GM19463 (cell line): ENCODE data around the gene TC2N.
"Not testable (repeated sequence)": the region's sequence is repeated elsewhere in the genome, so short reads cannot be mapped to it uniquely, and the experiment has no call there.

Experiments
- ATAC-seq: cut with Tn5 transposase; IDR thresholded peaks from one replicate; pipeline ENCODE4 v1.9.1; 2021; ENCODE audit warnings: mild to moderate bottlenecking, moderate library complexity; ENCODE audit not compliant: unreplicated experiment

Gene TC2N

DNA sequence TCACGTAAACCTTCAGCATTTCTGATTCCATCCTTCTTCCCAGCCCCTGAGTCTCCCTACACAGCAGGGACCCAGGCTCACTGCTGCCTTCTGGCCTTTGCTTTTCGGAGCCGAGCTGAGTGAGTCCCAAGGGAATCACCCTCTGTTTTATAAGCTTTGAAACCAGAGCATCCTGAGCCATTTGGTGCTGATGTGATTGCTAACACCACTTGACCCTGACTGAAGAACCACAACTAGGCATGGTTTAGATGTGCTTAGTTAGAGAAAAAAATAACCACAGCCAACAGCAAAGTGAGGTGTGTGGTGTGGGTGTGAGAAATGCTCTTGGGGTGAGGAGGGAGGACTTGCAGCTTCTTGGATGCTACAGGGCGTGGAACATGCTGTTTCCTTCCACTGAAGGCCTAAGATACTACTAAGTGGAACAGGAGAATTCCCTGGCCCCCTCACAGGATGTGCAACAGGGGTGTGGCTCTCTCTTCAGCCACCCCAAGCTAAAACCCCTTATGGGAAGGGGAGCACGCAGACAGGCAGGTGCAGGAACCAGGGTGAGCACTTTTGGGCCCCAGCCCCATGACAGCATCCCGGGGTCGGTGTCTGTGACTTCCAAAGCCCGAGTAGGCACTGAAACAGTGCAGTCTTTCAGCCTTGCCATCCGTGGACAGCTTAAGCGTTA, at the start of gene TC2N:
TSS of gene TC2N (minus strand) at position 221 of the 673 bp plus-strand sequence. CDS start 53,767 bp downstream, outside the sequence.
- ATAC-seq = no peak

DNA sequence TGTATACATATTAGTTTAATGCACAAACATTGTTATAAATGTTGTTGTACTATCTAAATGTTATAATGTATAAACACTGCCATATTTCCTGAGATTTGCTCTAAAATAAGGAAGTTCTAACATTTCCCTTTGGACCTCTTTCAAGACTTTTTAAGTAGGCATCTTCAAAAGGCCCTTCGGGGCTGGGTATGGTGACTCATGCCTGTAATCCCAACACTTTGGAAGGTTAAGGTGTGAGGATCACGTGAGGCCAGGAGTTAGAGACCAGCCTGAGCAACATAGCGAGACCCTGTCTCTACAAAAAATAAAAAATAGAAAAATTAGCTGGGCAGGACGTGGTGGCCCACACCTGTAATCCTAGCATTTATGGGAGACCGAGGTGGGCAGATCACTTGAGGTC, 44.7 kb upstream of the TC2N start:
- no peak for ATAC-seq

DNA sequence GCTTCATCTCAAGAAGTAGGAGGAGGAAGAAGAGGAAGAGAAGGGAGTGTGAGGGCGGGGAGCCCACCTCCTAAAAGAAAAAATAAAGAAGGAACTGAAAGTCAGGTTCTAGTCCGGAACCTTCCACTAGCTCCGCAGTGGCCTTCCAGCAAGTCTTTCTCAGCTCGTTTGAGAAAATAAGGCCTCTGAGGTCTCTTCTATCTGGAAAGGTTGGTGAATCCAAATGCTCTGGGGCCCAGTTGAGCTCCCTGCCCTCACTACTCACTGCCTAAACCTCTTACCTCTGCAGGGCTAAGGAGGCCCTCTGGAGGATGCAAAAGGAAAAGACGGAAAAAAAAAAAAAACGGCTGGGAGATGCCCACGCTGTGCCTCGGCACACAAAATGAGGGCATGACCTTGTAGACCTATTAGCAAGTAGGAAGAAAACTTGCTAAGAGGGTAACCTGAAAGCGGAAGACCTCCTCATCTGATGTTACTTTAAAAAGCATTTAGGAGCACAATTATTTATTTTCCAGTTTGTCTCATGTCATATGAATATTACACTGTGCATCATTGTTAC, 44.2 kb upstream of the TC2N start:
- ATAC-seq = peak; percentile 54

DNA sequence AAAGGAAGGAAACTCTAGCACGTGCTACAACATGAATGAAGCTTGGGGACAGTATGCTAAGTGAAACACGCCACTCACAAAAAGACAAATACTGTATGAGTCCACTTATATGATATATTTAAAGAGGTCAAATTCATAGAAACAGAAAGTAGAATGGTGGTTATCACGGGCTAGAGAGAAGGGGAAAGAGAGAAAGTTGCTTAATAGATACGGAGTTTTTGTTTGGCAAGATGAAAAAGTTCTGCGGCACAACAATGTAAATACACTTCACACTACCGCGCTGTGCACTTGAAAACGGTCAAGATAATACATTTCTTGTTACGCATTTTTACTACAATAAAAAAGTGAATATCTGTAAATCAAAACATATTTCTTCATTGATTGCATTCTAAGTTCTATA, 42.9 kb upstream of the TC2N start:
- ATAC-seq = no peak

DNA sequence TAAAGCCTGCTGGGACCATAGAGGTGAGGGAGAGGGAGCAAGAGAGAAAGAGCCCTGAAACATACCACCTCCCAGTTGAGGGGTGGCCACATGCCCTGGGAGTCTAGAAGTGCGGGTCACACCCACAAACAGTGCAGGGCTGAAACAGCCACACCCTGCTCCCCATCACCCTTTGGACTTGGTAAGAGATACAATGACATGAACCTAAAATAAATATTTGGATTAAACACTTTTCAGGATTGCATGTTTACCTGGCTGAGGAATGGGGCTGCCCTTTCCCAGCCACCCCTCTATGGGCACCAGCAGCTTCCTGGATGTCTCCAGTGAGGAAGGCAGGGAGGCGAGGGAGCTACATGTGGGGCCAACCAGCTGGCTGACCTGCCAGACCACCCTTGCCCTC, 39.0 kb upstream of the TC2N start:
- no peak for ATAC-seq

DNA sequence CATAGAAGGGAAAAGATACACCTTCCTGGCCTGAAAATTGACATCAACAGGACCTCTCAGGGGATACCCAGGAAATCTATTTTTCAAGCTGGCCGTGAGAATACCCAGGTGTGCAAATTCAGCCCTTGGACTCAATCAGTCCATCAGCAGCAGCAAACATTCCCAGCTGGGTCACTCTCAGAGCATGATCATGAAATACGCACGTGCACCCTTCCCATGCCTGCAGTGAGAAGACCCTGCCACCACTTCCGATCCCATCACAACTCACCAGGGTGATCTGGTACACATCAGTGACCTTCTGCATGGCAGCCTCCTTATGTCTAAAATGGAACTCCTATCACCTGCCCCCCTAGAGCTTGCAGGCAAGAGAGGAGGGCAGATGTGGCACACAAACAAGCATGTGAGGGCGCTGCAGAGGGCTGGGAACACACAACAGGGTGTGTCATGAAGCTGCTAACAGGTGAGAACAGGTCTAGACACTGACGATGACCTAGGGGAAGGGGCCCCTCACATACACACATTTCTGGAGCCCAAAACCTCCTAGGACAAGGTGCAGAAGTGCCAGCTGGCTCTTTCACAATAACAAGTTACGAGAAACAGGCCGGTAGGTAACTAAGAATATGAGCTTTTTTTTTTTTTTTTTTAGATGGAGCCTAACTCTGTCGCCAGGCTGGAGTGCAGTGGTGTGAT, 37.8 kb upstream of the TC2N start:
- no peak for ATAC-seq

DNA sequence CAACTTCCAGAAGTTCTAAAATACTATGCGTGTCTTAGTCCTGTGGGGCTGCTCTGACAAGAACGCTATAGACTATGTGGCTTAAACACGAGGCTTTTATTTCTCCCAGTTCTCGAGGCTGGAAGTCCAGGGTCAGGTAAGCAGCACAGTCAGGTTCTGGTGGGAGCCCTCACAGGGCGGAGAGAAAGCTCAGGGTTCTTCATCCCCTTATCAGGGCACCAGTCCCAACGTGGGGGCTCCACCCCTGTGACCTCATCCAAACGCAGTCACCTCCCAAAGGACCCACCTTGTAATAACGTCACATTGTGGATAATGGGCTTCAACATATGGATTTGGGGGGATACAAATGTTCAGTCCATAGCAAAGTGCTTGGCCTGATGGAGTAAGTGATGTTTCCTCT, 37.1 kb upstream of the TC2N start:
- ATAC-seq = no peak

DNA sequence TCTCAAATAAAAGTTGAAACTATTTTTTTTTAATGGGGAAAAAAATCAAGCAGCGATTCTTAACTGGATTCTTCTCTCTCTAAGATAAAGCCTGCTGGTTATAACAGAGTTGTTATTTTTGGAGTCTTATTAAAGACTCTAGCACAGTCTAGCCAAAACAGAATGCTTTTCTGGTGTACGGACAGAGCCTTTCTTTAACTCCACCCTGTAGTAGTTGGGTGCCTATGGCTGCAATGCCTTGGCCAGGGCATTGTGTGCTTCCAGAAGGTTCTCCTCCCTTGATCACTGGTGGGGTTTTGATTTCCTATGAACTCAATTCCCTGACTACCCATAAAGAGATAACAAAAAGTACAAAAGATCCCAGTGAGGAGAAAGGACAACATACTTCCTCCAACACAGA, 35.7 kb upstream of the TC2N start:
- ATAC-seq = no peak

DNA sequence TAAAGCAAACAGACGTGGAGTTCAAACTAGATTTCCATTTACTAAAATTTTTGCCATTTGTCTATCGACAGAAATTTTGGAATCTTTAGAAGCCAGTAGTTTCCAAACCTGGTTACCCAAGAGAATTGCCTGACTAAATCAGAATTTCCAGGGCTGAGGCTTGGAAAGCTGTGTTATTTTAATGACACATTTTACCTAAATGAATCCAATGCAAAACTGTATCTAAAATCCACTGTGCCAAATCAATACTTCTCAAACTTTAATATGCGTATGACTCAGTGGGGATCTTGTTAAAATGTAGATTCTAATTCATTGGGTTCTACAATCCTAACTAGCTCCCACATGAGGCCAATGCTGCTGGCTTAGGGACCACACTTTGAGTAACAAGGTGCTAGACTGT, 35.0 kb upstream of the TC2N start:
- no peak for ATAC-seq

DNA sequence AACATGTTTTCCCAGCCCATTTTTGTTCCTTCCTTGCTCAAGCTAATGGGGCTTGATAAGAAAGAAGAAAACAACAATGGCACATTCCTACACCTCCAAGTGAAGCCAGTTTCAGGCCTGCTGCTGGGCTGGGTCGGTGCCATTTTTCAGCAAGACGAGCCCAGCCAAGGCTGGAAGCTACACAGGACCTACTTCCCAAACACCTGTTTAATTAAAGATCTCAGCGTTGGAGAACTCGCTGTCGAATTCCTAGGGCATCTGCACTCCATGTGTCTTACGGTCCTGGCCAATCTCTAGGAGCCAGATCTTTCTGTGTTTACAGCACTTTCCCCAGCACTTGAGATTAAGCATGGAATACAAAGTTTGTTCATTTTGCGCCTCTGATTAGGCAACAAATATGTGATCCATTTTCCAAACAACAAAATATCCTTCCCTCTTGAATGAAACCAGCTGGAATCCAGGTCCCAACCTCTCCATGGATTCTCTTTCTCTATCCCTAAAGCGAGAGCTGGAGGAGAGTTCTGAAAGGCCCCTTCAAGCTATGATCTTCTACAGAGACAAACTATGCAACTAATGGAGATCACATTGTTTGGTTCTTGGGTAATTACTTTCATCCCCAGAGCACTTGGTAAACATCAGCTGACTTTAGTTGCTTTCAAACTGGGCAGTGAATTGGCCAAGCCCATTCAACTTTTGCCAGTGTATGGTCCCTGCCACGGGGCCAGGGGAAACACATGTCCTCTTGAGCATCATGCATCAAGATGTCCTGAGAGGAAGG, 34.3 kb upstream of the TC2N start:
- ATAC-seq = no peak

DNA sequence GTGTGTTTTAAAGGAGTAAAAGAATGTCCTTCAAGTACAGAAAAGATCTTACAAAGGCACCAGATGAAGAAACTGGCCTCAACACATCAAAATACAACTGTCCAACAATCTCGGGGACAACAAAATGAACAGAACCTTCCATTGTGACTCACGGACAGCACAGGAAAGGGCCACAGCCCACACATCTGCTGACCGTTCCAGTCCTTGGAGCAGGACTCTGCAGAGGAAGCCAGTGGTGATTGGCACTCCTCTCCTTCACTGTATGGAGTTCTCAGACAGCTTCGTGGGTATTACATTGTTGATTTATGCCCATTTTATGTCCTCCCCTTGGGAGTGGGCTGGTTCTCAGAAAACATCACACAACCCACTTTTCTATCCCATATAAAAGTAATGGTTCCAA, 32.5 kb upstream of the TC2N start:
- ATAC-seq = no peak

DNA sequence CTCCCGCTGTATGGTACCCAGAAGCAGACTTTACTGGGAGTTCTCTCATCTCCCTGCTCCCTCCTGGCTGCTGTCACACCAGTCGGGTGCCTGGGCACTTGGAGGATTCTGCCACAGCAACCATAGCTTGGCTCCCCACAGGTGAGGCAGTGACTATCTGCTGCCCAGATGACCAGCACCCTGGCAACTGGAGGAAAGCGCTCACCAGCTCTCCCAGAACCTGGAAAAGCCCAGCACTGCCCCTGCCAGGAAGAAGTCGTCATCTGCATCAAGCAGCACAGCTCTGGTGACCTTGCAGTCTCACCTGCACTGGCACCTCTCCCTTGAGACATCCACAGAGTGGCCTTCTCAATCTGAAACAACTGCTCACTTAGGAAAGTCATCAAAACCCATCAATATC, 31.9 kb upstream of the TC2N start:
- ATAC-seq = no peak

DNA sequence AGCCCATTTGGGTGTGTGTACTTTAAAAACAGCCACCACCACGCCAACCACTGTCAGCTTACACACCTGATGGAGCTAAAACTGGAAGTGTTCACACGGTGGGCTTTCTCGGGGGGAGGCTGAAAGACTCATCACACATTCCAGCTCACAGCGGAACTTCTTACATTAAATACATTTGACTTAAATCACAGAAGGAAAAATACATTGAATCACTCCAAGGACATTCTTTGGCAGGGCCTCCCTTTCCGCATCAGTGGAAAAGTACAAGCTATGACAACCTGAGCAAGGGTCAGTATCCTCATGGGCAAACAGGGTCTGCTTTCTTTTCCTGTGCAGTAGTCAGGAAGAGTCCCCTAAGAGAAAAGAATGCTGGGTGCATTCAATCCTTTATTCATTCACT, 31.0 kb upstream of the TC2N start:
- no peak for ATAC-seq

DNA sequence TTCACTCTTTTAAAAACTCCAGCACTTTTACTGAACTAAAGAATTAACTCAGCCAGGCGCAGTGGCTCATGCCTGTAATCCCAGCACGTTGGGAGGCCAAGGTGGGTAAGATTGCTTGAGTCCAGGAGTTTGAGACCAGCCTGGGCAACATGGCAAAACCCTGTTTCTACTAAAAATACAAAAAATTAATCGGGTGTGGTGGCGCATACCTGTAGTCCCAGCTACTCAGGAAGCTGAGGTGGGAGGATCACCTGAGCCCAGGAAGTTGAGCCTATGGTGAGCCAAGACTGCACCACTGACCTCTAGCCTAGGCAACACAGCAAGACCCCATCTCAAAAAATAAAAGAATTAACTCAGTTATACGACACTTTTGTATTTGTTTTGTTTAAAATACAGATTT, 30.4 kb upstream of the TC2N start:
- not testable (repeated sequence) for ATAC-seq

DNA sequence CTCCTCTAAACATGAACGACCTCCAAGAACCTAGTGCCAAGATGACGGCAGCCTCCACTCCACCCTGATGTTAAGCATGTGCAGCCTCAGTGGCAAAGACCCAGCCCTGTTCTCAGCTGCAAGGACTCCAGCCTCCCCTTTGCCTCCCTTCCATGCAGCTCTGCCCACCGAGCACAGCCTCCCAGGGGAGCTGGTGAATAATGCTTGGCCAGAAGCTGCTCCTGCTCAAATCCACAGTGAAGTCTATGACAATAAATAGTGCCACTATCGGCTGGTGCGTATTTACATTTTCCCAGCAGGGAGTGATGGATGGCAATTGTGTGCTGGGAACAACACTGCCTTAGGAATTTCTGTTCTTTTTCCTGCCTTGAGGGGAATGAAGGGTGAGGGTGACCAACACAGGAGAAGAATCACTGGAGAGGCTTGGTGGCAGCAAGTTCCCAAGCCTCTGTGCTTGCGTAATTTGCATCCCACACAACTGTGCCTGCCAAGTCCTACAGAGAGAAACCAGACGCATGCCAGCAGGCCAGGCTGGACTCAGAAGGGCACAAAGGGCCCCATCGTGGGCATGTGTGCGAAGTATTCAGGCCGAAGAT, 29.9 kb upstream of the TC2N start:
- ATAC-seq = no peak

DNA sequence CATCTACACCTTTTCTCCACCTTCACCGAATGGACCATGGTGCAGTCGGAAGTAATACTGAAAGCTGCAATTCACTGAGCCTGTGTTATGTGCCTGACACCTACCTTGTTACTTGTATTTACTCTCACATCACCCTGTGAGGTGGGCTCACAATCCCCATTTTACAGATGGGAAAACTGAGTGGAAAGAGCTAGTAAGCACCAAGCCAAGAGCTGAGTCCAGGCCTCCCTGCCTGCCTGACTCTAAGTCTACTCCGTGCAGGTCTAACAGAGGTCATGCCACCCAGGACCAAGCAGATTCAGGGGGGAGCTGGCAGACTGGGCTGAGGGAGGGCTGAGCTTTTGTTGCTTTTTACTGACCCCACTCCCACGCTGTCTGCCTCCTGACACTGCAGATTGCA, 29.1 kb upstream of the TC2N start:
- ATAC-seq = no peak

DNA sequence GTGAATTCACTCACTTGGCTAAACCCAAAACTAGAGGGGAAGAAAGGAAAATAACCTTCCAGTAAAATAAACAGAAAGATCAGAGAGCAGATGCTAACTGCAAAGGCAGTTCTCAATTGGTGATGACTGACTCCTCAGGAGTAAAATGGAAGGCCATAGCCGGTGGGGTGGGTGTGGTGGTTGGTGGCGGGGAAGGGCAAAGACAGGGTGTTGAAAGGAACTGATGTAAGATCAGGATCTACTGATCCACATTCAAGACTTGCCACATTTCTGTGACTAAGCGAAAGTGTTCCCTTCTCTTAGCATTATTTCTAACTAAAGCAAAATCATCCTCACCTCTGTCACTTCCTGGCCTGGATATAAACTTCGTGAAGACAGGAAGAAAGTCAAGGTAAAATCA, 26.3 kb upstream of the TC2N start:
- ATAC-seq = no peak

DNA sequence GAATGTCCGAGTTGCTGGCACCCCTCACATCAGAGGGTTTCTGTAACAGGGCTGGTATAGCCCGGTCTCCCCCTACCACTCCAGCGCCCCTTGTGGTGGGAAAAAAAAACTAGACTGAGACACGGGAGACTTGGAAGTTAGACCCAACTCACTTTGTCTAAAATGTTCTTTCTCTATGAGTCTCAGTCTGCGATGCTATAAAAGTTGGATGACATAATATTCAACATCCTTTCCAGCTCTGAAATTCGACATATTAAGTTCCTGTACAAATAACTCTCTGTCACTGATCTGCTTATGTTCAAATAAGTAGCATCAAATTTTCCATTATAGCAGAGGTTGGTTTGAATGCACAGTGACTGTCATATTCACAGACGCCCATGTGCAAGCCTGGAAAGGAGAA, 25.7 kb upstream of the TC2N start:
- ATAC-seq = no peak

DNA sequence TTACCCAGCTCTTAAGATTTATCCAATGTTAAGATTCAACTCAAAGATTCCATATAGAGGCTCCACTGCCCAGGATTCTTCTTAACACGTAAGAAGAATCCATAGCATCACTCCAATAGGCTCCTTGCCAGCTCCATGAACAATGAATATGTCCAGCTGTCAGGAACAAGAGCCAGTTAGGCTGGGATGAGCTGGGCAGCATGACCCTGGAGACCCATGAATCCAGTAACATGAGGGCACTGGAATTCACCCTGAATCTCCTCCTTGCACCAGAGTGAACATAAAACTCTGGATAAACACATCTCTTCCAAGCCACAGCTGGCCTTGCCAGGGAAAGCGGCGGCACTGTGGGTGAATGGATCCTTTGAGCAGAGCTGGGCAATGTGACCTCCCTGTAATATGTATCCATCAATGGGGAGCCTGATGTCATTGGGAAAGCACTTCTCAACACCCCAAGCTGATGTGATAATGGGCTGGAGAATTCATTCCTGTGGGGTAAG, 24.4 kb upstream of the TC2N start:
- ATAC-seq = no peak

DNA sequence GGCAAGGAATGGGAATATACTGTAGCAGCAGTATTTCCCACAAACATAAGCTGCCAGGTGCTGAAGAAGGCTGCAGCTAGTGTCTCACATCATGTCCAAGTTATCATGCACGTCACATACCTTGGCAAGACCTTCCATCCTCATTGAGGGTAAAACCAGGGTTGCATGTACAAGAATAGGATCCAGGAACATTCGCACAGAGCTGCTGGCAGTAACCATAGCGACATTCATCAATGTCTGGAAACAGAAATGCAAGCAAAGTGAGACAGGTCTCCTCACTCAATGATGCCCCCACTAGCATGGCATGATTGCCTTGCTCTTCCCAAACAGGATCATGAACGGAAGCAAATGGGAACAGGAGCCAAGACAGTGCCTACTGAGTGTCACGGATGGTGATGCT, 23.8 kb upstream of the TC2N start:
- ATAC-seq = no peak

DNA sequence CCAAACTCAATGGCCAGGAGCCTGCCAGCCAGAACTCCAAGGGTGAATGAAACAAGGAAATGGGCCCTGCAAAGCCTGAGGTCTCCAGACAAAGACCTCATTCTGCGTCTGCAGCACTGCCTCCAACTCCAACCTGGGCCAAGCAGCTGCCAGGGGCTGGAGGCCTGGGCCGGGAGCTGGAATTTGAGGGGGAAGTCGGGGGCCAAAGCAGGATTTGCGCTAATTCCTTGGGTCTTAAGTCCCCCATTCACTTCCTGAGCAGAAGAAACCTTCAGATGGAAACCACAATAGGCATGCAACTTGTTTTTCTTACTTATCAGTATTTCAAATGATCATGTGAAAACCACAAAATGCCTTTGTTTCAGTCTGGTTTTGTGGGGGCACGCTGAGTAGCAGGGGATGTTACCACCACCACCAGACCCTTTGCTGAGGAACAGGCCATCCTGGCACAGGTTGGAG, 23.0 kb upstream of the TC2N start:
- ATAC-seq = no peak
